Vagina (tissue), 2 donors: ENCODE measurements around the gene NDUFV1.

ENCODE experiments used
- POLR2AphosphoS5 ChIP-seq, 2 donors: sonication (generic); formaldehyde crosslinking; IDR thresholded peaks; one replicate each; pipeline ENCODE4 v1.9.0; 2017; ENCODE audit warnings: antibody characterized with exemption in 2 of 2, mild to moderate bottlenecking in 2 of 2, low read depth in 1 of 2; ENCODE audit not compliant: insufficient read depth in 1 of 2
- TF ChIP-seq, protein P1 (sequence below), 3 experiments: fragments of 450-650 bp in 2 of 3; fragments of 200-600 bp in 1 of 3; sonication (generic) in 1 of 3; IDR thresholded peaks; one replicate each; pipeline ENCODE4 v1.5.1; 2017 to 2019; ENCODE audit warnings: antibody characterized with exemption in 3 of 3, mild to moderate bottlenecking in 2 of 3, moderate library complexity in 2 of 3

DNA sequence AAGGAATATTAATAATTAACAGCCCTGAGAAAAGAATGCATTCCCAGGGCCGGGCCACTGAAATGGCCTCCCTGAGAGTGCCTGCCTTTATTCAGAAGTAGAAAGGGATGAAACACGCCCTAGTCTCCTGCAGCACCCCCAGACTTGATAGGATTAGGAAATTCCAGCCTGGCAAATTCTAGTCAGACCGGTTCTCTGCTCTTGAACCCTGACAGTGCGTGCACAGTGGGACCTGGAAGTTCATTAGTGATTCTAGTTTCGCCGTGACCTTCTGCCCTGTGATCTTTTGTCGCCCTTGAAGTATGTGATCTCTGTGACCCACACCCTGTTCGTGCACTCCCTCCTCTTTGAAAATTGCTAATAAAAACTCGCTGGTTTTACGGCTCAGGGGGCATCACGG is 25.3 kb upstream of the NDUFV1 start:
- TF ChIP-seq, protein P1, sequence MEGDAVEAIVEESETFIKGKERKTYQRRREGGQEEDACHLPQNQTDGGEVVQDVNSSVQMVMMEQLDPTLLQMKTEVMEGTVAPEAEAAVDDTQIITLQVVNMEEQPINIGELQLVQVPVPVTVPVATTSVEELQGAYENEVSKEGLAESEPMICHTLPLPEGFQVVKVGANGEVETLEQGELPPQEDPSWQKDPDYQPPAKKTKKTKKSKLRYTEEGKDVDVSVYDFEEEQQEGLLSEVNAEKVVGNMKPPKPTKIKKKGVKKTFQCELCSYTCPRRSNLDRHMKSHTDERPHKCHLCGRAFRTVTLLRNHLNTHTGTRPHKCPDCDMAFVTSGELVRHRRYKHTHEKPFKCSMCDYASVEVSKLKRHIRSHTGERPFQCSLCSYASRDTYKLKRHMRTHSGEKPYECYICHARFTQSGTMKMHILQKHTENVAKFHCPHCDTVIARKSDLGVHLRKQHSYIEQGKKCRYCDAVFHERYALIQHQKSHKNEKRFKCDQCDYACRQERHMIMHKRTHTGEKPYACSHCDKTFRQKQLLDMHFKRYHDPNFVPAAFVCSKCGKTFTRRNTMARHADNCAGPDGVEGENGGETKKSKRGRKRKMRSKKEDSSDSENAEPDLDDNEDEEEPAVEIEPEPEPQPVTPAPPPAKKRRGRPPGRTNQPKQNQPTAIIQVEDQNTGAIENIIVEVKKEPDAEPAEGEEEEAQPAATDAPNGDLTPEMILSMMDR (IDR thresholded peaks at IDR 0.05) = no peak
- TF ChIP-seq POLR2AphosphoS5 (IDR thresholded peaks at IDR 0.05; ENCODE audit: insufficient read depth in 1 of 2, low read depth in 1 of 2) = no peak
